Stomach (tissue), 9 donors: Measurements from ENCODE around the gene NAP1L4. TPM values are rescaled to one million over a fixed set of nuclear protein-coding genes. Genes with fewer than 3 reads are reported as not detected.
A peak's percentile ranks its signal among the peaks of the same experiment; 100 is the strongest.
"Not testable (repeated sequence)": the region's sequence is repeated elsewhere in the genome, so short reads cannot be mapped to it uniquely, and the experiment has no call there.

Source experiments
- DNase-seq, 2 donors: peaks; one replicate each; pipeline versions ENCODE4 v3.0.0 to v3.0.0-alpha.2; 2013 to 2019
- H3K27ac ChIP-seq, 5 donors: fragments of 200-600 bp in 4 of 5; sonication (generic) in 4 of 5; one replicate each; pipeline ENCODE4 v1.5.1; 2013 to 2019; ENCODE audit warnings: mild to moderate bottlenecking in 1 of 5, moderate library complexity in 1 of 5
- H3K27me3 ChIP-seq, 3 donors: fragments of 200-600 bp; sonication (generic); one replicate each; pipeline ENCODE4 v1.5.1; 2017 to 2019; ENCODE audit warnings: mixed run types in 1 of 3
- H3K36me3 ChIP-seq, 4 donors: fragments of 200-600 bp; sonication (generic); 1 replicate in 3 of 4; 2 replicates in 1 of 4; pipeline ENCODE4 v1.5.1; 2016 to 2019
- H3K4me1 ChIP-seq, 4 donors: fragments of 200-600 bp; sonication (generic); one replicate each; pipeline ENCODE4 v1.5.1; 2016 to 2019
- H3K4me3 ChIP-seq, 4 donors: fragments of 200-600 bp; sonication (generic) in 3 of 4; one replicate each; pipeline ENCODE4 v1.5.1; 2016 to 2019; ENCODE audit warnings: mild to moderate bottlenecking in 1 of 4
- H3K9me3 ChIP-seq, 4 donors: fragments of 200-600 bp; sonication (generic); one replicate each; pipeline ENCODE4 v1.5.1; 2016 to 2019
- EP300 ChIP-seq: sonication (generic); formaldehyde crosslinking; IDR thresholded peaks from one replicate; pipeline ENCODE4 v1.6.1; 2017; ENCODE audit warnings: antibody characterized with exemption
- POLR2A ChIP-seq, 4 donors: fragments of 450-650 bp; IDR thresholded peaks; one replicate each; pipeline ENCODE4 v1.6.1; 2016; ENCODE audit warnings: antibody characterized with exemption in 4 of 4, control low read depth in 2 of 4, mild to moderate bottlenecking in 1 of 4, moderate library complexity in 1 of 4
- POLR2AphosphoS5 ChIP-seq, 3 donors: sonication (generic); formaldehyde crosslinking; IDR thresholded peaks; one replicate each; pipeline ENCODE4 v1.6.1; 2016; ENCODE audit warnings: antibody characterized with exemption in 3 of 3
- WGBS, 5 donors: extraction: QIAGEN DNeasy Blood & Tissue Kit in 3 of 5; methylation state at CpG; one replicate each; pipeline versions ENCODE4 v1.1.5 to v1.1.7; 2013 to 2018; 5-methylcytosine and 5-hydroxymethylcytosine counted together
- intact Hi-C: fragments of 100-400 bp; cut with DNase I; formaldehyde crosslinking; loops from one replicate; pipeline ENCODE4 v1.15.1; 2023; ENCODE audit warnings: low total_unique reads
- polyA plus RNA-seq, 3 donors: library from polyadenylated mRNA; stranded (reverse); fragments of 200-250 nt; gene quantifications; one replicate each; pipeline ENCODE4 v1.2.3, GENCODE V29; 2013
- total RNA-seq, 5 donors: library from RNA; depleted of rRNA; stranded (reverse); fragments of >200 nt; gene quantifications; one replicate each; pipeline versions ENCODE4 v1.1.0 to v1.2.3, GENCODE V29; 2014 to 2016
- TF ChIP-seq, protein P1 (sequence below), 7 experiments: fragments of 450-650 bp in 4 of 7; fragments of 200-600 bp in 3 of 7; sonication (generic) in 3 of 7; IDR thresholded peaks; one replicate each; pipeline ENCODE4 v1.5.1; 2016 to 2019; ENCODE audit warnings: antibody characterized with exemption in 7 of 7, control low read depth in 2 of 7, mild to moderate bottlenecking in 1 of 7
- donor health status: healthy with polysubstance abuse.
- donor health status: Bipolar disorder and iron deficiency.
- donor health status: healthy.

NAP1L4 gene
- total and polyA plus RNA-seq, 8 donors: 61.3 to 438 (median 121) TPM

DNA sequence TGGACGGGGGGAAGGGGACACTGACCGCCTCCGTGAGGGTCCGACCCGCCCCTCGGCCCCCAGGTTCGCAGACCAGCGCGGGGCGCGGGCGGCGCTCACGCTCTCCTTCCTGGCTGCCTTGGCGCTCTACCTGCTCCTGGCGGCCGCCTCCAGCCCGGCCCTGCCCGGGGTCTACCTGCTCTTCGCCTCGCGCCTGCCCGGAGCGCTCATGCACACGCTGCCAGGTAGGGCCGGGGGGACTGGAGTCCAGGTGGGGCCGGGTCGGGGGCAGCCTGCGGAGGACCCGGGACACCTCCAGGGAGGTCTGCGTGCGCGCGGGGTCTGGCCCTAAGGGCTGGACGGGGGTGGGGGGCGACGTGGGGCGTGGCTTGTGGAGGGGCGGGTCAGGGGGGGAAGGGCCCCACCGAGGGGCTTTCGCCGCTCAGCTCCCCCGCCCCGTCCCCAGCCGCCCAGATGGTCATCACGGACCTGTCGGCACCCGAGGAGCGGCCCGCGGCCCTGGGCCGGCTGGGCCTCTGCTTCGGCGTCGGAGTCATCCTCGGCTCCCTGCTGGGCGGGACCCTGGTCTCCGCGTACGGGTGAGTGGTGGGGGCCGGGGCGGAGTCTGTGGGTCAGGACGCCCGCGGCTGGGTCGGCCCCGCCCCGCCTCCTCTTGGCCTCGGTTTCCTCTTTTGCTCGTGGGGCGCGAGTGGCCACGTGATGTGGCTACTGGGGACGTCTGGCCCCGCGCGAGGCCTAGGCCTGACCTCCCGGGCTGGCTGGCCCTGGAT is 82.8 kb downstream of the NAP1L4 start:
- peak in 1 of 2 donors; percentile 62 for DNase-seq
- Histone ChIP-seq H3K27ac (peak overlapping the region in 1 of 5 donors; percentile 17), H3K9me3 (no peaks in the 10 kb centered on the region), H3K4me3 (peak overlapping the region in 2 of 4 donors; percentile 11 to 23), H3K4me1 (peaks cover 36 to 56% (median 52%) of the 10 kb centered on the region in 4 donors), H3K36me3 (no peaks in the 10 kb centered on the region), H3K27me3 (peaks cover 0 to 32% (median 0%) of the 10 kb centered on the region in 3 donors)
- 36 to 57% (median 54%) methylated on average over 24 to 78 of the region's 78 CpGs for WGBS, 5 donors
- no peak for TF ChIP-seq POLR2AphosphoS5 (IDR thresholded peaks at IDR 0.05)
- TF ChIP-seq EP300: no peak
- TF ChIP-seq POLR2A (IDR thresholded peaks at IDR 0.05): no peak
- TF ChIP-seq, protein P1, sequence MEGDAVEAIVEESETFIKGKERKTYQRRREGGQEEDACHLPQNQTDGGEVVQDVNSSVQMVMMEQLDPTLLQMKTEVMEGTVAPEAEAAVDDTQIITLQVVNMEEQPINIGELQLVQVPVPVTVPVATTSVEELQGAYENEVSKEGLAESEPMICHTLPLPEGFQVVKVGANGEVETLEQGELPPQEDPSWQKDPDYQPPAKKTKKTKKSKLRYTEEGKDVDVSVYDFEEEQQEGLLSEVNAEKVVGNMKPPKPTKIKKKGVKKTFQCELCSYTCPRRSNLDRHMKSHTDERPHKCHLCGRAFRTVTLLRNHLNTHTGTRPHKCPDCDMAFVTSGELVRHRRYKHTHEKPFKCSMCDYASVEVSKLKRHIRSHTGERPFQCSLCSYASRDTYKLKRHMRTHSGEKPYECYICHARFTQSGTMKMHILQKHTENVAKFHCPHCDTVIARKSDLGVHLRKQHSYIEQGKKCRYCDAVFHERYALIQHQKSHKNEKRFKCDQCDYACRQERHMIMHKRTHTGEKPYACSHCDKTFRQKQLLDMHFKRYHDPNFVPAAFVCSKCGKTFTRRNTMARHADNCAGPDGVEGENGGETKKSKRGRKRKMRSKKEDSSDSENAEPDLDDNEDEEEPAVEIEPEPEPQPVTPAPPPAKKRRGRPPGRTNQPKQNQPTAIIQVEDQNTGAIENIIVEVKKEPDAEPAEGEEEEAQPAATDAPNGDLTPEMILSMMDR (IDR thresholded peaks at IDR 0.05): no peak
- intact Hi-C loops: no loop called here

- Histone ChIP-seq H3K27ac (no peak overlapping the region), H3K27me3 (peaks cover 0 to 32% (median 0%) of the 10 kb centered on the region in 3 donors), H3K4me1 (peaks cover 36 to 56% (median 52%) of the 10 kb centered on the region in 4 donors), H3K36me3 (no peaks in the 10 kb centered on the region), H3K9me3 (no peaks in the 10 kb centered on the region), H3K4me3 (no peak overlapping the region)
- intact Hi-C loops: no loop called here
- TF ChIP-seq EP300 (no peak), POLR2AphosphoS5 (IDR thresholded peaks at IDR 0.05) (no peak), POLR2A (IDR thresholded peaks at IDR 0.05) (no peak)
- TF ChIP-seq, protein P1 (IDR thresholded peaks at IDR 0.05): no peak
- DNase-seq: no peak
- WGBS, 5 donors: 86 to 96% (median 91%) methylated on average over 13 to 14 of the region's 14 CpGs
Measured at GRCh38 chr11:2908130-2908529, 84.0 kb downstream of the NAP1L4 start.

DNA sequence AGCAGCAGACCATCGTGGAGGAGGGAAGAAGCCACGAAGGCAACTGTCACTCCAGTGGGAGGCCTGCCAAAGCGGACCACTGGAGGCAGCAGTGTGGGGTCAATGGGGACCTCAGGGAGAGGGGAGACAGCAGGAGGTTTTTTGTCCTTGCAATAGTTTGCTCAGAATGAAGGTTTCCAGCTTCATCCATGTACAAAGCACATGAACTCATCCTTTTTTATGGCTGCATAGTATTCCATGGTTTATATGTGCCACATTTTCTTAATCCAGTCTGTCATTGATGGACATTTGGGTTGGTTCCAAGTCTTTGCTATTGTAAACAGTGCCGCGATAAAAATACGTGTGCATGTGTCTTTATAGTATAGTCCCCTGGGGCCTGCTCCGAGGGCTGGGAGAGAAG is 86.8 kb downstream of the NAP1L4 start:
- H3K9me3 ChIP-seq, DNase-seq, intact Hi-C loops, H3K27ac ChIP-seq, H3K36me3 ChIP-seq, H3K4me3 ChIP-seq: not testable (repeated sequence)
- 77 to 84% (median 83%) methylated on average over 7 of the region's 7 CpGs for WGBS, 5 donors
- peaks cover 27 to 51% (median 45%) of the 10 kb centered on the region in 4 donors for H3K4me1 ChIP-seq
- peaks cover 0 to 32% (median 0%) of the 10 kb centered on the region in 3 donors for H3K27me3 ChIP-seq

GRCh38 chr11:2904153-2905052 is 87.7 kb downstream of the NAP1L4 start:
- intact Hi-C loops: no loop called here
- Histone ChIP-seq H3K27me3 (peaks cover 0 to 28% (median 0%) of the 10 kb centered on the region in 3 donors), H3K4me1 (peaks cover 35 to 55% (median 48%) of the 10 kb centered on the region in 4 donors), H3K27ac (peak overlapping the region; percentile 62 to 95 (median 89)), H3K36me3 (no peaks in the 10 kb centered on the region), H3K9me3 (no peaks in the 10 kb centered on the region), H3K4me3 (peak overlapping the region in 1 of 4 donors; percentile 66)
- TF ChIP-seq POLR2AphosphoS5 (IDR thresholded peaks at IDR 0.05) (peak in 1 of 3 donors; percentile 9), EP300 (no peak)
- TF ChIP-seq, protein P1 (IDR thresholded peaks at IDR 0.05): no peak
- 45 to 58% (median 50%) methylated on average over 20 to 21 of the region's 21 CpGs for WGBS, 5 donors
- DNase-seq: peak; percentile 69 to 72
